DOHH2 (cell line): Measurements from ENCODE around the gene SLC39A5.

Source experiments
- H3F3A ChIP-seq: fragments of 200-600 bp; sonication (generic), shearing (Covaris generic); 2 replicates; pipeline ENCODE4 v1.6.0; 2016; ENCODE audit warnings: antibody characterized with exemption, mild to moderate bottlenecking; ENCODE audit not compliant: control insufficient read depth, insufficient read depth
- H3K27ac ChIP-seq: fragments of 200-600 bp; sonication (generic); 2 replicates; pipeline ENCODE4 v1.5.1; 2014; ENCODE audit warnings: low read depth, mild to moderate bottlenecking, low read length, moderate library complexity
- H3K27me3 ChIP-seq: fragments of 200-600 bp; sonication (generic); 2 replicates; pipeline ENCODE4 v1.6.1; 2014; ENCODE audit warnings: mild to moderate bottlenecking, low read length, mixed read lengths; ENCODE audit not compliant: control insufficient read depth
- H3K36me3 ChIP-seq: fragments of 200-600 bp; sonication (generic); 2 replicates; pipeline ENCODE4 v1.6.1; 2014; ENCODE audit warnings: mild to moderate bottlenecking, low read length, moderate library complexity, mixed read lengths; ENCODE audit not compliant: control insufficient read depth
- H3K4me1 ChIP-seq: fragments of 200-600 bp; sonication (generic); 2 replicates; pipeline ENCODE4 v1.6.1; 2014; ENCODE audit warnings: mild to moderate bottlenecking, low read length, mixed read lengths; ENCODE audit not compliant: control insufficient read depth
- H3K4me2 ChIP-seq: fragments of 200-600 bp; sonication (generic); 2 replicates; pipeline ENCODE4 v1.6.0; 2014; ENCODE audit warnings: mild to moderate bottlenecking, low read length, moderate library complexity
- H3K4me3 ChIP-seq: fragments of 200-600 bp; sonication (generic); 2 replicates; pipeline ENCODE4 v1.5.1; 2014; ENCODE audit warnings: mild to moderate bottlenecking, low read length, mixed read lengths
- H3K79me2 ChIP-seq: fragments of 200-600 bp; sonication (generic); 2 replicates; pipeline ENCODE4 v1.6.1; 2014; ENCODE audit warnings: mild to moderate bottlenecking, low read length, mixed read lengths; ENCODE audit not compliant: control insufficient read depth
- H3K9me2 ChIP-seq: fragments of 200-600 bp; sonication (generic); replicated peaks from 2 replicates; pipeline ENCODE4 v1.6.1; 2014; ENCODE audit warnings: mild to moderate bottlenecking, low read length, mixed read lengths; ENCODE audit not compliant: control insufficient read depth
- H3K9me3 ChIP-seq: fragments of 200-600 bp; sonication (generic); 2 replicates; pipeline ENCODE4 v1.6.1; 2014; ENCODE audit warnings: antibody characterized with exemption, low read length, mixed read lengths; ENCODE audit not compliant: control insufficient read depth, insufficient read depth
- H4K20me1 ChIP-seq: fragments of 200-600 bp; sonication (generic); 2 replicates; pipeline ENCODE4 v1.6.0; 2014; ENCODE audit warnings: low read depth, mild to moderate bottlenecking, antibody characterized with exemption, low read length, moderate library complexity; ENCODE audit not compliant: control insufficient read depth, insufficient read depth
- CTCF ChIP-seq: fragments of 200-600 bp; sonication (generic); IDR thresholded peaks from one replicate; pipeline ENCODE4 v1.5.1; 2014; ENCODE audit warnings: antibody characterized with exemption, mild to moderate bottlenecking, low read depth, low read length; ENCODE audit not compliant: poor library complexity, severe bottlenecking
- EZH2phosphoT487 ChIP-seq: fragments of 200-600 bp; sonication (generic); IDR thresholded peaks from 2 replicates; pipeline ENCODE4 v1.6.1; 2017; ENCODE audit warnings: borderline replicate concordance, mild to moderate bottlenecking, antibody characterized with exemption, low read length, moderate library complexity, mixed read lengths

The SLC39A5 gene

GRCh38 chr12:56236091-56236490 lies 6.2 kb downstream of the SLC39A5 start:
- H3K27ac ChIP-seq: no peak overlapping the region

GRCh38 chr12:56236985-56237384 lies 7.1 kb downstream of the SLC39A5 start:
- Histone ChIP-seq H3K9me2 (no peaks in the 10 kb centered on the region), H3K4me1 (peaks cover under 1% of the 10 kb centered on the region; the same call in 1 of the 2 replicates), H3K27me3 (no peaks in the 10 kb centered on the region), H4K20me1 (no peaks in the 10 kb centered on the region), H3K9me3 (no peaks in the 10 kb centered on the region), H3K4me3 (no peak overlapping the region), H3F3A (no peaks in the 10 kb centered on the region), H3K4me2 (no peak overlapping the region), H3K36me3 (peaks cover 13% of the 10 kb centered on the region), H3K27ac (no peak overlapping the region), H3K79me2 (no peaks in the 10 kb centered on the region)
- TF ChIP-seq CTCF (no peak), EZH2phosphoT487 (no peak)

More at GRCh38 chr12:56236091-56236490, 6.2 kb downstream of the SLC39A5 start:
- Histone ChIP-seq H3K79me2 (no peaks in the 10 kb centered on the region), H3K4me1 (no peaks in the 10 kb centered on the region), H3K9me3 (no peaks in the 10 kb centered on the region), H3K4me2 (no peak overlapping the region), H4K20me1 (no peaks in the 10 kb centered on the region), H3K27me3 (no peaks in the 10 kb centered on the region), H3K9me2 (no peaks in the 10 kb centered on the region), H3K4me3 (no peak overlapping the region), H3K36me3 (peaks cover 5% of the 10 kb centered on the region; the same call in 1 of the 2 replicates), H3F3A (no peaks in the 10 kb centered on the region)
- TF ChIP-seq CTCF (no peak), EZH2phosphoT487 (no peak)

DNA sequence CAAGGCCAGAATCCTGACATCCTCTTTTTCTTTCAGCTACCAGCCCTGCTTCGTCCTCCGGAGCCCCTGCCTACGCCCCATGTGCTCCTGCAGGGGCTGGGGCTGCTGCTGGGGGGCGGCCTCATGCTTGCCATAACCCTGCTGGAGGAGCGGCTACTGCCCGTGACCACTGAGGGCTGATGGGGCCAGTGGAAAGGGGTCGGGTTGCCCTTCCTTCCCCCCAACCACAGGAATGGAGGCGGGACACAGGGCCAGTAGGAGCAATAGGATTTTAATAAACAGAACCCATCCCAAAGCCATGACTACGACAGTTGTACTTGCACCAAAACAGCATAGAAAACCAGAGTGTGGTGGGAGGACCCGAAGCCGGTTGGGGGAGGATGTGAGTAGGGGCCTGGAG lies 7.7 kb downstream of the SLC39A5 start:
- H3K4me2 ChIP-seq: no peak overlapping the region
- no peaks in the 10 kb centered on the region for H3K9me2 ChIP-seq
- H3K79me2 ChIP-seq: no peaks in the 10 kb centered on the region
- no peak overlapping the region for H3K4me3 ChIP-seq
- no peak overlapping the region for H3K27ac ChIP-seq
- peaks cover 6% of the 10 kb centered on the region for H3K4me1 ChIP-seq
- TF ChIP-seq EZH2phosphoT487: no peak
- TF ChIP-seq CTCF: no peak
- H3K27me3 ChIP-seq: no peaks in the 10 kb centered on the region
- H3K36me3 ChIP-seq: peaks cover 19% of the 10 kb centered on the region
- no peaks in the 10 kb centered on the region for H3K9me3 ChIP-seq
- no peaks in the 10 kb centered on the region for H4K20me1 ChIP-seq
- H3F3A ChIP-seq: no peaks in the 10 kb centered on the region
